Astrocyte of the cerebellum (primary cell): Measurements from ENCODE around the gene SYNE4.
A peak's percentile ranks its signal among the peaks of the same experiment; 100 is the strongest.

Experiments
- DNase-seq: peaks from one replicate; pipeline ENCODE4 v3.0.0-alpha.2; 2011; ENCODE audit warnings: low read depth
- H3K4me3 ChIP-seq: 2 replicates; pipeline ENCODE4 v1.5.1; 2011; ENCODE audit warnings: mild to moderate bottlenecking, low read depth, low read length, moderate library complexity
- CTCF ChIP-seq: IDR thresholded peaks from 2 replicates; pipeline ENCODE4 v1.5.1; 2012; ENCODE audit warnings: low read length, low read depth, moderate library complexity, mild to moderate bottlenecking; ENCODE audit errors: missing control alignments
- in situ Hi-C: cut with HindIII; loops from 2 replicates; pipeline ENCODE4 v1.10.0; 2017; ENCODE audit warnings: low sequenced_read_pairs

SYNE4 gene

GRCh38 chr19:36031308-36031707 is 22.7 kb upstream of the SYNE4 start:
- DNase-seq, result no peak
- no peak for TF ChIP-seq CTCF
- no peak overlapping the region for H3K4me3 ChIP-seq
- in situ Hi-C loops, result no loop called here

- no peak overlapping the region for H3K4me3 ChIP-seq
- in situ Hi-C loops, result no loop called here
- DNase-seq, result no peak
- peak; percentile 9 for TF ChIP-seq CTCF
These were observed 21.9 kb upstream of the SYNE4 start for GRCh38 chr19:36030264-36031148.

- in situ Hi-C loops, result no loop called here
- no peak for TF ChIP-seq CTCF
- no peak for DNase-seq
- no peak overlapping the region for H3K4me3 ChIP-seq
These were observed 19.9 kb upstream of the SYNE4 start for GRCh38 chr19:36028313-36029041.

- no peak for TF ChIP-seq CTCF
- no peak overlapping the region for H3K4me3 ChIP-seq
- in situ Hi-C loops, result no loop called here
- DNase-seq, result no peak
These were observed 19.1 kb upstream of the SYNE4 start for GRCh38 chr19:36027696-36028095.

GRCh38 chr19:36026091-36026876 is 17.7 kb upstream of the SYNE4 start:
- in situ Hi-C loops, result no loop called here
- no peak for DNase-seq
- H3K4me3 ChIP-seq, result no peak overlapping the region
- no peak for TF ChIP-seq CTCF

- DNase-seq, result no peak
- no peak overlapping the region for H3K4me3 ChIP-seq
- in situ Hi-C loops, result no loop called here
- TF ChIP-seq CTCF, result no peak
These were observed 16.9 kb upstream of the SYNE4 start for GRCh38 chr19:36025541-36025940.
